ENCODE measurements around the gene ZBTB37.

Gene ZBTB37

GRCh38 chr1:173937062-173937461 is 68.9 kb downstream of the ZBTB37 start:
- no peak for DNase-seq (ENCODE audit: extremely low read depth, low read depth)
- TF ChIP-seq CTCF (IDR thresholded peaks at IDR 0.05; ENCODE audit: low read depth, low read length): no peak

GRCh38 chr1:173946380-173946921 is 78.3 kb downstream of the ZBTB37 start:
- no peak for DNase-seq (ENCODE audit: extremely low read depth, low read depth)
- no peak for TF ChIP-seq CTCF (IDR thresholded peaks at IDR 0.05; ENCODE audit: low read depth, low read length)

- no peak for TF ChIP-seq CTCF (IDR thresholded peaks at IDR 0.05; ENCODE audit: low read depth, low read length)
- DNase-seq (ENCODE audit: extremely low read depth, low read depth): no peak
Measured at GRCh38 chr1:173948594-173948993, 80.4 kb downstream of the ZBTB37 start.
